SK-N-SH treated with all-trans-retinoic acid at 6 μM for 48 hours (cell line): ENCODE data around the gene STARD10.

ENCODE experiments used
- GLIS3 ChIP-seq: fragments of 250-450 bp; sonication (Bioruptor Pico); IDR thresholded peaks from 2 replicates; pipeline ENCODE4 v1.5.0; 2020; ENCODE audit warnings: mild to moderate bottlenecking, moderate library complexity
- PPARA ChIP-seq: fragments of 250-450 bp; sonication (Bioruptor Pico); IDR thresholded peaks from 2 replicates; pipeline ENCODE4 v1.5.0; 2020; ENCODE audit warnings: mild to moderate bottlenecking, borderline replicate concordance
- RARB ChIP-seq: fragments of 250-450 bp; sonication (Bioruptor Pico); IDR thresholded peaks from 2 replicates; pipeline ENCODE4 v1.8.0; 2021; ENCODE audit warnings: mild to moderate bottlenecking, moderate library complexity
- SNAI2 ChIP-seq: fragments of 250-450 bp; sonication (Bioruptor Pico); IDR thresholded peaks from 2 replicates; pipeline ENCODE4 v1.5.0; 2020; ENCODE audit warnings: mild to moderate bottlenecking, moderate library complexity
- TCF4 ChIP-seq: fragments of 250-450 bp; sonication (Bioruptor Pico); IDR thresholded peaks from 2 replicates; pipeline ENCODE4 v1.8.0; 2021; ENCODE audit warnings: mild to moderate bottlenecking, moderate library complexity, borderline replicate concordance

DNA sequence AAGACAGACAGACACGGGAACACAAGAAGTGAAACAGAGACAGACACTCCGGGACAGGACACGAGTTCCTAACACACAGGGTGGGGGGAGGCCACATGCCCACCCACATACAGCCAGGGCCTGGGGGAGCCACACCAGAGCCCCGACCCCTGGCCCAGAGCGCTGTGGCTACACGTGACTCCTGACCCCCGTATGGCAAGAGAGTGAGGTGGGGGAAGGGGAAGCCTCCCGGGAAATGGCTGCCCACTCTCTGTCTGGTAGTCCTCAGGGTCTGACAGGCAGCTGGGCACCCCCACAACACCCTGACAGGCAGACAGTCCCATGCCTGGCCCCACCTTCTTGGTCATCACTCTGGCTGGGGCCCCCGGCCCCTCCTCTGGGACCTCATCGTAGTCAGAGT, 81.0 kb downstream of the STARD10 start:
- TF ChIP-seq PPARA (no peak), TCF4 (no peak), GLIS3 (CRISPR knock-in tag) (no peak), SNAI2 (CRISPR knock-in tag) (no peak), RARB (no peak)
